SK-N-SH (cell line): ENCODE measurements around the gene SIRPB1. TPM values are rescaled to one million over a fixed set of nuclear protein-coding genes. Genes with fewer than 3 reads are reported as not detected.

Experiments used
- CTCF ChIA-PET: fragments of 300-600, 350-600 bp; formaldehyde crosslinking; extraction: SDS; loops from one replicate; lab custom pipeline; 2021; lab: Yijun Ruan, JAX
- POLR2A ChIA-PET: fragments of 350-600 bp; sonication (Branson Sonifier 250); formaldehyde crosslinking; extraction: SDS; loops from one replicate; lab custom pipeline; 2020; ENCODE audit warnings: antibody characterized with exemption, inconsistent platforms; lab: Yijun Ruan, JAX
- DNase-seq: peaks from one replicate; pipeline ENCODE4 v3.0.0; 2012
- H2AFZ ChIP-seq: fragments of 200-600 bp; sonication (generic); 2 replicates; pipeline ENCODE4 v1.8.1; 2016; ENCODE audit warnings: antibody characterized with exemption, mild to moderate bottlenecking, low read depth
- H3F3A ChIP-seq: fragments of 200-600 bp; sonication (generic); replicated peaks from 2 replicates; pipeline ENCODE3; 2016; ENCODE audit warnings: antibody characterized with exemption, mild to moderate bottlenecking; ENCODE audit not compliant: insufficient read depth
- H3K27ac ChIP-seq, 2 experiments: fragments of 200-500 bp in 1 of 2; fragments of 200-600 bp in 1 of 2; sonication (Bioruptor generic) in 1 of 2; sonication (generic), shearing (Covaris generic) in 1 of 2; 2 replicates each; pipeline versions ENCODE4 v1.5.1 to v1.6.1; 2014 to 2016; ENCODE audit warnings: low read depth in 2 of 2, inconsistent platforms in 1 of 2, low read length in 1 of 2, mild to moderate bottlenecking in 1 of 2, mixed read lengths in 1 of 2
- H3K27me3 ChIP-seq: fragments of 200-600 bp; sonication (generic), shearing (Covaris generic); 2 replicates; pipeline ENCODE4 v1.6.1; 2016; ENCODE audit warnings: mixed run types; ENCODE audit not compliant: insufficient read depth
- H3K36me3 ChIP-seq, 2 experiments: fragments of 200-500 bp in 1 of 2; fragments of 200-600 bp in 1 of 2; sonication (Bioruptor generic) in 1 of 2; sonication (generic) in 1 of 2; replicated peaks in 1 of 2; 2 replicates each; pipeline versions ENCODE3 to v1.5.1; 2014 to 2016; ENCODE audit warnings: low read length in 1 of 2, mild to moderate bottlenecking in 1 of 2; ENCODE audit not compliant: insufficient read depth in 2 of 2, control insufficient read depth in 1 of 2
- H3K4me1 ChIP-seq, 2 experiments: fragments of 200-500 bp in 1 of 2; fragments of 200-600 bp in 1 of 2; sonication (Bioruptor generic) in 1 of 2; sonication (generic), shearing (Covaris generic) in 1 of 2; 2 replicates each; pipeline versions ENCODE4 v1.5.1 to v1.6.1; 2014 to 2016; ENCODE audit warnings: low read depth in 1 of 2, low read length in 1 of 2, mixed run types in 1 of 2; ENCODE audit not compliant: insufficient read depth in 2 of 2, control insufficient read depth in 1 of 2
- H3K4me2 ChIP-seq: fragments of 200-600 bp; sonication (generic), shearing (Covaris generic); 2 replicates; pipeline ENCODE4 v1.6.1; 2017; ENCODE audit warnings: mixed run types
- H3K4me3 ChIP-seq, 2 experiments: fragments of 200-500 bp in 1 of 2; fragments of 200-600 bp in 1 of 2; sonication (Bioruptor generic) in 1 of 2; sonication (generic), shearing (Covaris generic) in 1 of 2; 2 replicates each; pipeline versions ENCODE4 v1.5.1 to v1.8.1; 2014 to 2016; ENCODE audit warnings: low read depth in 2 of 2, inconsistent platforms in 1 of 2, low read length in 1 of 2, mild to moderate bottlenecking in 1 of 2, mixed read lengths in 1 of 2, moderate library complexity in 1 of 2
- H3K79me2 ChIP-seq: fragments of 200-600 bp; sonication (generic); 2 replicates; pipeline ENCODE4 v1.8.1; 2017; ENCODE audit warnings: mild to moderate bottlenecking; ENCODE audit not compliant: insufficient read depth
- H3K9ac ChIP-seq: fragments of 200-600 bp; sonication (generic); 2 replicates; pipeline ENCODE4 v1.6.1; 2017; ENCODE audit warnings: mixed run types
- H3K9me2 ChIP-seq: fragments of 200-600 bp; sonication (generic); 2 replicates; pipeline ENCODE4 v1.6.1; 2017; ENCODE audit warnings: mixed run types
- H3K9me3 ChIP-seq: fragments of 200-600 bp; sonication (generic); 2 replicates; pipeline ENCODE4 v1.6.1; 2017; ENCODE audit warnings: mixed run types, mild to moderate bottlenecking, moderate library complexity
- H4K20me1 ChIP-seq: fragments of 200-600 bp; sonication (generic); 2 replicates; pipeline ENCODE4 v1.6.1; 2017; ENCODE audit warnings: mild to moderate bottlenecking, mixed run types; ENCODE audit not compliant: insufficient read depth
- CHD2 ChIP-seq: fragments of 150-350 bp; IDR thresholded peaks from 2 replicates; pipeline ENCODE4 v1.6.1; 2018; ENCODE audit warnings: low read length; ENCODE audit not compliant: partially characterized antibody
- ELF1 ChIP-seq: IDR thresholded peaks from 2 replicates; pipeline ENCODE4 v1.4.0; 2012
- EP300 ChIP-seq, 2 experiments: IDR thresholded peaks; 2 replicates each; pipeline versions ENCODE4 v1.4.0 to v1.6.1; 2012; ENCODE audit warnings: borderline replicate concordance in 1 of 2, low read depth in 1 of 2, low read length in 1 of 2
- EZH2phosphoT487 ChIP-seq: fragments of 200-600 bp; sonication (generic); IDR thresholded peaks from 2 replicates; pipeline ENCODE4 v1.6.1; 2017; ENCODE audit warnings: low read depth, mixed run types, mild to moderate bottlenecking, antibody characterized with exemption, moderate library complexity, borderline replicate concordance
- GATA2 ChIP-seq: sonication (generic); formaldehyde crosslinking; IDR thresholded peaks from 2 replicates; pipeline ENCODE4 v1.5.0; 2020; ENCODE audit warnings: mild to moderate bottlenecking, missing genetic modification reagents
- MXI1 ChIP-seq: IDR thresholded peaks from 2 replicates; pipeline ENCODE4 v1.6.1; 2012; ENCODE audit warnings: mild to moderate bottlenecking, low read depth, low read length, improper control_type of control experiment
- POLR2AphosphoS5 ChIP-seq: IDR thresholded peaks from 2 replicates; pipeline ENCODE4 v1.6.1; 2012; ENCODE audit warnings: low read depth, low read length
- RAD21 ChIP-seq: IDR thresholded peaks from 2 replicates; pipeline ENCODE4 v1.6.1; 2012; ENCODE audit warnings: mild to moderate bottlenecking, low read length
- REST ChIP-seq: IDR thresholded peaks from 2 replicates; pipeline ENCODE4 v1.6.1; 2012; ENCODE audit warnings: mild to moderate bottlenecking, low read depth, low read length, moderate library complexity
- RXRA ChIP-seq: IDR thresholded peaks from 2 replicates; pipeline ENCODE4 v1.4.0; 2012; ENCODE audit warnings: low read depth, mild to moderate bottlenecking, borderline replicate concordance
- SIN3A ChIP-seq: IDR thresholded peaks from 2 replicates; pipeline ENCODE4 v1.6.1; 2012; ENCODE audit warnings: low read depth, mild to moderate bottlenecking, low read length, moderate library complexity, borderline replicate concordance
- TCF12 ChIP-seq: IDR thresholded peaks from 2 replicates; pipeline ENCODE4 v1.4.0; 2012
- TEAD4 ChIP-seq: IDR thresholded peaks from 2 replicates; pipeline ENCODE4 v1.4.0; 2012; ENCODE audit warnings: mild to moderate bottlenecking, borderline replicate concordance; ENCODE audit not compliant: insufficient read depth
- USF1 ChIP-seq: IDR thresholded peaks from 2 replicates; pipeline ENCODE4 v1.4.0; 2012; ENCODE audit warnings: low read depth, borderline replicate concordance
- YY1 ChIP-seq: IDR thresholded peaks from 2 replicates; pipeline ENCODE4 v1.4.0; 2012; ENCODE audit warnings: low read depth, mild to moderate bottlenecking
- WGBS: methylation state at CpG from one replicate; pipeline ENCODE4 v1.1.6; 2017; ENCODE audit warnings: low lambda C conversion rate; 5-methylcytosine and 5-hydroxymethylcytosine counted together
- polyA plus RNA-seq, 3 experiments: library from polyadenylated mRNA; depleted of rRNA; stranded (reverse); fragments of >200 nt; gene quantifications; 2 replicates each; pipeline ENCODE4 v1.2.3, GENCODE V29; 2012
- TF ChIP-seq, protein P1 (sequence below): fragments of 200-600 bp; sonication (generic); IDR thresholded peaks from 2 replicates; pipeline ENCODE4 v1.6.1; 2017; ENCODE audit warnings: antibody characterized with exemption, mild to moderate bottlenecking, moderate library complexity
- TF ChIP-seq, protein P2 (sequence below): IDR thresholded peaks from 2 replicates; pipeline ENCODE4 v1.4.0; 2012; ENCODE audit warnings: low read depth

Gene SIRPB1
- polyA plus RNA-seq, 1 of the 3 experiments (the other 2 are of a cell fraction), result 0.53 TPM

DNA sequence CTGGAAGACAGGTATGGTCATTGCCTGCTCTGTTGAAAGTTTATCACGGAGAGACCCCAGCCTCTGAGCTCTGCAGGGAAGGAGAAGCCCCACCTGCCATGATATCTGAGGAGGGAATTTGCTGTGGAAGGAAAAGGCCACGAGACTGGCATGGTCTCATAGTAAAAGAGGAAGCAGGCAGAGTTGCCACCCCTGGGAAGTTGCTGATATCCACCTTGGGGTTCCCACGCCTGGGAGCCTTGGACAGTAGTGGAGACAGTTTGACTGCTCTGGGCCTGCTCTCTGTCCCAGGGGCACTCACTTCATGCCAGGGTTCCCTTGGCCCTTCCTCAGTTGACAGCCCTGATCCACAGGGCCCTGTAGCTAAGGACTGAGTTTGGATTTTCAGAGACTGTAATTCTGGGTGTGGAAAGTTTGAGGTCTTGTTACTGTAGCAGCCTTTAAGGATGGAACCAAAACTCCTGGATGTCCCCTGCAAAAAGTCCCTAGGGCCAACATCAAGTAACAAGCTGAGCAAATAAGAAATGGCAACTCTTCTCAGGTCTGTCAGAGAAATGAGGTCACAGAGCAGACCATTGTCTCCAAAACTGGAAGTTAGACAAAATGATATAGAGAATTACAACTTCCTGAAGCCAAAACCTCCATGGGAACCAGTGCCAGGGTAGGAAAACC lies 6.9 kb upstream of the SIRPB1 start (continued):
- no peak for TF ChIP-seq RAD21
- TF ChIP-seq YY1, result no peak
- no peak for TF ChIP-seq USF1
- no peak for TF ChIP-seq RXRA

DNA sequence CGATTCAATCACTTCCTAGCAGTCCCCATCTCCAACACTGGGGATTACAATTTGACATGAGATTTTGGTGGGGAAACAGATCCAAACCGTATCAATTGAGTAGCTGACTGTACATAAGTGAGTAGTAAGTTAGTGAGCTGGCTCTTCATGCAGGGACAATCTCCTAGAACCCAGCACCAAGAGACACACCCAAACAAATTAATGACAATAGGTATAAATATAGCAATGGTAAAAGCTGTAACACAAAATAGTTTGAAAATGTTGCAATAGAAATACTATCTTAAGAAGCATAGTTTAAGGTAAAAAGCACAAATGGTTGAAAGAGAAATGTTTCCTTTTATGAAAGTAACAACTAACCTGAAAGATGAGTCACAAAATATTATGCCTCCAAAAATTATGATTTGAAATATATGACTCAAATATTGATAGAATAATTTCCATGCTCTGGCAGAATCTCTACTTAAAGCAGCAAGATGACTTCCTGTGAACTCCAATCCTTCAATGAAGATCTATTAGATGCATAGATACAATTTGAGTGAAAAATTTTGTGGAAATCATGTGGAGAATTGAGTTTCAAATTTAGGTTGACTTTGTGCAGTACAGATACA lies 5.4 kb upstream of the SIRPB1 start:
- H3K4me3 ChIP-seq, result no peak overlapping the region
- ChIA-PET CTCF (no interaction called here), POLR2A (no interaction called here)
- no peak overlapping the region for H3K9ac ChIP-seq
- DNase-seq, result no peak
- no peaks in the 10 kb centered on the region for H3K4me1 ChIP-seq
- no peaks in the 10 kb centered on the region for H4K20me1 ChIP-seq
- 16% methylated on average over 2 of the region's 2 CpGs for WGBS
- H3F3A ChIP-seq, result no peaks in the 10 kb centered on the region
- H3K9me2 ChIP-seq, result no peaks in the 10 kb centered on the region
- H3K27ac ChIP-seq, result no peak overlapping the region
- H3K79me2 ChIP-seq, result no peaks in the 10 kb centered on the region
- no peak overlapping the region for H3K4me2 ChIP-seq
- no peaks in the 10 kb centered on the region for H3K9me3 ChIP-seq
- H2AFZ ChIP-seq, result no peak overlapping the region
- no peaks in the 10 kb centered on the region for H3K36me3 ChIP-seq
- TF ChIP-seq CHD2 (no peak), MXI1 (no peak), POLR2AphosphoS5 (no peak), GATA2 (CRISPR knock-in tag) (no peak), EP300 (IDR thresholded peaks at IDR 0.05; ENCODE audit: borderline replicate concordance in 1 of 2, low read depth in 1 of 2, low read length in 1 of 2) (no peak)
- H3K27me3 ChIP-seq, result no peaks in the 10 kb centered on the region

GRCh38 chr20:1623501-1624205 lies 3.8 kb upstream of the SIRPB1 start:
- no peaks in the 10 kb centered on the region for H3K36me3 ChIP-seq
- no peak overlapping the region for H3K27ac ChIP-seq
- no peaks in the 10 kb centered on the region for H3K9me3 ChIP-seq
- POLR2A ChIA-PET, result no interaction called here
- no peaks in the 10 kb centered on the region for H3K4me1 ChIP-seq
- H3K9ac ChIP-seq, result no peak overlapping the region
- H3K4me2 ChIP-seq, result no peak overlapping the region
- H3K9me2 ChIP-seq, result no peaks in the 10 kb centered on the region
- DNase-seq, result no peak
- no peaks in the 10 kb centered on the region for H3F3A ChIP-seq
- no peak overlapping the region for H3K4me3 ChIP-seq
- H3K27me3 ChIP-seq, result no peaks in the 10 kb centered on the region
- CTCF ChIA-PET, result interaction anchor here (0.6 kb wide), 2 partner anchors 13 to 370 kb away, joined by 3 read pairs; partner anchors contain the start of gene PDYN
- H3K79me2 ChIP-seq, result no peaks in the 10 kb centered on the region
- no peaks in the 10 kb centered on the region for H4K20me1 ChIP-seq
- 67% methylated on average over 13 of the region's 14 CpGs for WGBS
- no peak overlapping the region for H2AFZ ChIP-seq
- TF ChIP-seq TEAD4, result no peak
- no peak for TF ChIP-seq ELF1
- TF ChIP-seq EZH2phosphoT487, result no peak
- no peak for TF ChIP-seq YY1
- TF ChIP-seq GATA2 (CRISPR knock-in tag), result no peak
- TF ChIP-seq SIN3A, result no peak
- TF ChIP-seq REST, result no peak
- no peak for TF ChIP-seq RAD21
- TF ChIP-seq, protein P1, sequence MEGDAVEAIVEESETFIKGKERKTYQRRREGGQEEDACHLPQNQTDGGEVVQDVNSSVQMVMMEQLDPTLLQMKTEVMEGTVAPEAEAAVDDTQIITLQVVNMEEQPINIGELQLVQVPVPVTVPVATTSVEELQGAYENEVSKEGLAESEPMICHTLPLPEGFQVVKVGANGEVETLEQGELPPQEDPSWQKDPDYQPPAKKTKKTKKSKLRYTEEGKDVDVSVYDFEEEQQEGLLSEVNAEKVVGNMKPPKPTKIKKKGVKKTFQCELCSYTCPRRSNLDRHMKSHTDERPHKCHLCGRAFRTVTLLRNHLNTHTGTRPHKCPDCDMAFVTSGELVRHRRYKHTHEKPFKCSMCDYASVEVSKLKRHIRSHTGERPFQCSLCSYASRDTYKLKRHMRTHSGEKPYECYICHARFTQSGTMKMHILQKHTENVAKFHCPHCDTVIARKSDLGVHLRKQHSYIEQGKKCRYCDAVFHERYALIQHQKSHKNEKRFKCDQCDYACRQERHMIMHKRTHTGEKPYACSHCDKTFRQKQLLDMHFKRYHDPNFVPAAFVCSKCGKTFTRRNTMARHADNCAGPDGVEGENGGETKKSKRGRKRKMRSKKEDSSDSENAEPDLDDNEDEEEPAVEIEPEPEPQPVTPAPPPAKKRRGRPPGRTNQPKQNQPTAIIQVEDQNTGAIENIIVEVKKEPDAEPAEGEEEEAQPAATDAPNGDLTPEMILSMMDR, result no peak
- no peak for TF ChIP-seq MXI1
- TF ChIP-seq TCF12, result no peak
- TF ChIP-seq, protein P2, sequence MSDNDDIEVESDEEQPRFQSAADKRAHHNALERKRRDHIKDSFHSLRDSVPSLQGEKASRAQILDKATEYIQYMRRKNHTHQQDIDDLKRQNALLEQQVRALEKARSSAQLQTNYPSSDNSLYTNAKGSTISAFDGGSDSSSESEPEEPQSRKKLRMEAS, result no peak
